ENCODE data around the gene NARF.
"Not testable (repeated sequence)": the region's sequence is repeated elsewhere in the genome, so short reads cannot be mapped to it uniquely, and the experiment has no call there.

The NARF gene

GRCh38 chr17:82446124-82446523 lies 12.4 kb upstream of the NARF start:
- no peak overlapping the region for H3K4me3 ChIP-seq
- peaks cover 10% of the 10 kb centered on the region for H3K4me1 ChIP-seq
- no peaks in the 10 kb centered on the region for H3K27me3 ChIP-seq (ENCODE audit: low read depth)
- no peak for DNase-seq (ENCODE audit: low spot score in 2 of 2)
- in situ Hi-C loops (cut with MboI; ENCODE audit: low sequenced_read_pairs), result no loop called here
- peaks cover 16% of the 10 kb centered on the region for H3K36me3 ChIP-seq (replicated peaks)
- no peaks in the 10 kb centered on the region for H3K9me3 ChIP-seq

GRCh38 chr17:82446649-82447048 lies 11.9 kb upstream of the NARF start:
- Histone ChIP-seq H3K4me3 (no peak overlapping the region), H3K36me3 (replicated peaks) (peaks cover 16% of the 10 kb centered on the region), H3K27me3 (ENCODE audit: low read depth) (no peaks in the 10 kb centered on the region), H3K4me1 (peaks cover 13% of the 10 kb centered on the region), H3K9me3 (0 out of 2 replicates have a peak, but pooled peaks cover 2% of the 10 kb centered on the region)
- no peak for DNase-seq (ENCODE audit: low spot score in 2 of 2)
- in situ Hi-C loops (cut with MboI; ENCODE audit: low sequenced_read_pairs), result no loop called here

GRCh38 chr17:82447876-82448275 lies 10.7 kb upstream of the NARF start:
- Histone ChIP-seq H3K9me3 (0 out of 2 replicates have a peak, but pooled peaks cover 3% of the 10 kb centered on the region), H3K27me3 (ENCODE audit: low read depth) (no peaks in the 10 kb centered on the region), H3K36me3 (replicated peaks) (peaks cover 9% of the 10 kb centered on the region), H3K4me1 (peaks cover 13% of the 10 kb centered on the region), H3K4me3 (no peak overlapping the region)
- no peak for DNase-seq (ENCODE audit: low spot score in 2 of 2)
- in situ Hi-C loops (cut with MboI; ENCODE audit: low sequenced_read_pairs), result no loop called here

GRCh38 chr17:82449131-82449882 lies 9.2 kb upstream of the NARF start:
- 0 out of 2 replicates have a peak, but pooled peaks cover 3% of the 10 kb centered on the region for H3K9me3 ChIP-seq
- H3K4me3 ChIP-seq, result peak overlapping the region; percentile 78
- no peaks in the 10 kb centered on the region for H3K27me3 ChIP-seq (ENCODE audit: low read depth)
- H3K36me3 ChIP-seq (replicated peaks), result peaks cover 8% of the 10 kb centered on the region
- peaks cover 13% of the 10 kb centered on the region for H3K4me1 ChIP-seq
- DNase-seq (ENCODE audit: low spot score in 2 of 2), result no peak
- in situ Hi-C loops (cut with MboI; ENCODE audit: low sequenced_read_pairs), result no loop called here

- peak overlapping the region; percentile 78 for H3K4me3 ChIP-seq
- in situ Hi-C loops (cut with MboI; ENCODE audit: low sequenced_read_pairs), result no loop called here
- DNase-seq (ENCODE audit: low spot score in 2 of 2), result no peak
These were observed 8.6 kb upstream of the NARF start for GRCh38 chr17:82449883-82450356.

GRCh38 chr17:82450357-82451106 lies 8.0 kb upstream of the NARF start, which contains the start of gene CYBC1:
Gene CYBC1 (minus strand): TSS chr17:82450752. CDS start chr17:82449254, 1,498 bp downstream.
- no peaks in the 10 kb centered on the region for H3K27me3 ChIP-seq (ENCODE audit: low read depth)
- H3K4me3 ChIP-seq, result peak within 1 kb of the TSS; percentile 78
- peak; percentile 89 to 95 for DNase-seq (ENCODE audit: low spot score in 2 of 2)
- peaks cover 3% of the 10 kb centered on the region; the same call in 1 of the 2 replicates for H3K9me3 ChIP-seq
- H3K36me3 ChIP-seq (replicated peaks), result peaks cover 6% of the 10 kb centered on the region
- H3K4me1 ChIP-seq, result peaks cover 13% of the 10 kb centered on the region
- in situ Hi-C loops (cut with MboI; ENCODE audit: low sequenced_read_pairs), result no loop called here

More at GRCh38 chr17:82449883-82450356, 8.6 kb upstream of the NARF start:
- Histone ChIP-seq H3K36me3 (replicated peaks) (peaks cover 8% of the 10 kb centered on the region), H3K27me3 (ENCODE audit: low read depth) (no peaks in the 10 kb centered on the region), H3K4me1 (peaks cover 13% of the 10 kb centered on the region), H3K9me3 (0 out of 2 replicates have a peak, but pooled peaks cover 3% of the 10 kb centered on the region)

- peaks cover 13% of the 10 kb centered on the region for H3K4me1 ChIP-seq
- H3K9me3 ChIP-seq, result peaks cover 3% of the 10 kb centered on the region; the same call in 1 of the 2 replicates
- H3K36me3 ChIP-seq (replicated peaks), result peaks cover 3% of the 10 kb centered on the region; the same call in 1 of the 2 replicates
- no peaks in the 10 kb centered on the region for H3K27me3 ChIP-seq (ENCODE audit: low read depth)
- no peak for DNase-seq (ENCODE audit: low spot score in 2 of 2)
- in situ Hi-C loops (cut with MboI; ENCODE audit: low sequenced_read_pairs), result no loop called here
- no peak overlapping the region for H3K4me3 ChIP-seq
These were observed 6.4 kb upstream of the NARF start for GRCh38 chr17:82452162-82452561.

GRCh38 chr17:82453151-82453550 lies 5.4 kb upstream of the NARF start:
- H3K36me3 ChIP-seq (replicated peaks); H3K27me3 ChIP-seq (ENCODE audit: low read depth); H3K4me3 ChIP-seq; H3K9me3 ChIP-seq; in situ Hi-C loops (cut with MboI; ENCODE audit: low sequenced_read_pairs); DNase-seq (ENCODE audit: low spot score in 2 of 2): not testable (repeated sequence)
- H3K4me1 ChIP-seq, result peaks cover 18% of the 10 kb centered on the region

- H3K36me3 ChIP-seq (replicated peaks); H3K4me3 ChIP-seq; in situ Hi-C loops (cut with MboI; ENCODE audit: low sequenced_read_pairs); DNase-seq (ENCODE audit: low spot score in 2 of 2); H3K27me3 ChIP-seq (ENCODE audit: low read depth); H3K9me3 ChIP-seq: not testable (repeated sequence)
- peaks cover 18% of the 10 kb centered on the region for H3K4me1 ChIP-seq
These were observed 4.8 kb upstream of the NARF start for GRCh38 chr17:82453706-82454105.

- no peak for DNase-seq (ENCODE audit: low spot score in 2 of 2)
- H3K36me3 ChIP-seq (replicated peaks), result peaks cover 27% of the 10 kb centered on the region
- no peaks in the 10 kb centered on the region; the same call in 1 of the 2 replicates for H3K9me3 ChIP-seq
- H3K27me3 ChIP-seq (ENCODE audit: low read depth), result no peaks in the 10 kb centered on the region
- in situ Hi-C loops (cut with MboI; ENCODE audit: low sequenced_read_pairs), result no loop called here
- peaks cover 10% of the 10 kb centered on the region for H3K4me1 ChIP-seq
- peak overlapping the region; percentile 63 for H3K4me3 ChIP-seq
These were observed 1.2 kb upstream of the NARF start for GRCh38 chr17:82457073-82457928.

- H3K36me3 ChIP-seq (replicated peaks), result peaks cover 29% of the 10 kb centered on the region
- in situ Hi-C loops (cut with MboI; ENCODE audit: low sequenced_read_pairs), result no loop called here
- no peak for DNase-seq (ENCODE audit: low spot score in 2 of 2)
- no peaks in the 10 kb centered on the region for H3K27me3 ChIP-seq (ENCODE audit: low read depth)
- H3K4me3 ChIP-seq, result peak overlapping the region; percentile 63
- peaks cover 10% of the 10 kb centered on the region for H3K4me1 ChIP-seq
- H3K9me3 ChIP-seq, result no peaks in the 10 kb centered on the region; the same call in 1 of the 2 replicates
These were observed 687 bp upstream of the NARF start for GRCh38 chr17:82457929-82458178.

GRCh38 chr17:82458885-82459424 lies 414 bp downstream of the NARF start:
- Histone ChIP-seq H3K4me3 (peak overlapping the region; percentile 63), H3K9me3 (no peaks in the 10 kb centered on the region; the same call in 1 of the 2 replicates), H3K4me1 (peaks cover 10% of the 10 kb centered on the region), H3K27me3 (ENCODE audit: low read depth) (no peaks in the 10 kb centered on the region), H3K36me3 (replicated peaks) (peaks cover 36% of the 10 kb centered on the region)
- no peak for DNase-seq (ENCODE audit: low spot score in 2 of 2)
- in situ Hi-C loops (cut with MboI; ENCODE audit: low sequenced_read_pairs), result no loop called here

GRCh38 chr17:82459936-82460335 lies 1.4 kb downstream of the NARF start:
- Histone ChIP-seq H3K36me3 (replicated peaks) (peaks cover 46% of the 10 kb centered on the region), H3K4me3 (peak overlapping the region; percentile 63; the same call in 1 of the 2 replicates)
- DNase-seq (ENCODE audit: low spot score in 2 of 2); H3K9me3 ChIP-seq; H3K27me3 ChIP-seq (ENCODE audit: low read depth); H3K4me1 ChIP-seq; in situ Hi-C loops (cut with MboI; ENCODE audit: low sequenced_read_pairs): not testable (repeated sequence)
